GM13976 (cell line): ENCODE data around the gene EEF1A2.

Source experiments
- DNase-seq: peaks from one replicate; pipeline ENCODE4 v3.0.0; 2012; ENCODE audit warnings: low spot score
- CTCF ChIP-seq: IDR thresholded peaks from 2 replicates; pipeline ENCODE4 v1.5.1; 2012; ENCODE audit warnings: borderline replicate concordance, mild to moderate bottlenecking; ENCODE audit not compliant: insufficient read depth; ENCODE audit errors: extremely low read depth, missing control alignments, control extremely low read depth
- in situ Hi-C: fragments of 300-500 bp; cut with MboI; formaldehyde crosslinking; loops from one replicate; pipeline ENCODE4 v1.12.0; 2022; ENCODE audit warnings: low sequenced_read_pairs, mixed read lengths, inconsistent platforms; ENCODE audit not compliant: unreplicated experiment

Gene EEF1A2

GRCh38 chr20:63442100-63442493 lies 56.8 kb downstream of the EEF1A2 start:
- DNase-seq, result peak; percentile 82
- peak; percentile 67 for TF ChIP-seq CTCF
- in situ Hi-C loops, result no loop called here

- no peak for TF ChIP-seq CTCF
- in situ Hi-C loops, result no loop called here
- peak; percentile 81 for DNase-seq
Observed at GRCh38 chr20:63441136-63442099, 57.5 kb downstream of the EEF1A2 start.

GRCh38 chr20:63440366-63440955 lies 58.4 kb downstream of the EEF1A2 start:
- TF ChIP-seq CTCF, result no peak
- DNase-seq, result no peak
- in situ Hi-C loops, result no loop called here

- in situ Hi-C loops, result no loop called here
- TF ChIP-seq CTCF, result no peak
- no peak for DNase-seq
Observed at GRCh38 chr20:63439866-63440265, 59.0 kb downstream of the EEF1A2 start.

- DNase-seq, result no peak
- no peak for TF ChIP-seq CTCF
- in situ Hi-C loops, result no loop called here
Observed at GRCh38 chr20:63438121-63438520, 60.8 kb downstream of the EEF1A2 start.
